HUES48 (cell line): Measurements from ENCODE around the gene AGPS.
A peak's percentile ranks its signal among the peaks of the same experiment; 100 is the strongest.
"Not testable (repeated sequence)": the region's sequence is repeated elsewhere in the genome, so short reads cannot be mapped to it uniquely, and the experiment has no call there.

ENCODE experiments used
- H3K27ac ChIP-seq: one replicate; pipeline ENCODE4 v1.7.0; 2013; ENCODE audit warnings: low read depth, low read length, inconsistent platforms
- H3K27me3 ChIP-seq: 2 replicates; pipeline ENCODE4 v1.6.1; 2013; ENCODE audit warnings: mild to moderate bottlenecking, low read length; ENCODE audit not compliant: control insufficient read depth, insufficient read depth
- H3K36me3 ChIP-seq: 2 replicates; pipeline ENCODE4 v1.6.1; 2013; ENCODE audit warnings: low read length; ENCODE audit not compliant: control insufficient read depth, insufficient read depth
- H3K4me1 ChIP-seq: 2 replicates; pipeline ENCODE4 v1.6.1; 2013; ENCODE audit warnings: mild to moderate bottlenecking, low read length; ENCODE audit not compliant: control insufficient read depth, insufficient read depth
- H3K4me3 ChIP-seq: 2 replicates; pipeline ENCODE4 v1.5.1; 2013; ENCODE audit warnings: mild to moderate bottlenecking, low read depth, low read length
- H3K9ac ChIP-seq: 2 replicates; pipeline ENCODE4 v1.6.1; 2013; ENCODE audit warnings: mild to moderate bottlenecking, low read depth, low read length, moderate library complexity
- H3K9me3 ChIP-seq: 2 replicates; pipeline ENCODE4 v1.6.1; 2013; ENCODE audit warnings: low read length; ENCODE audit not compliant: control insufficient read depth, insufficient read depth

AGPS gene

GRCh38 chr2:177392373-177393202, at the start of gene AGPS:
Gene AGPS, plus strand, starts transcription at chr2:177392773. Its CDS starts 17 bp downstream, at chr2:177392790.
- Histone ChIP-seq H3K9ac (peak within 1 kb of the TSS; percentile 83), H3K4me1 (peaks cover 28% of the 10 kb centered on the region), H3K9me3 (no peaks in the 10 kb centered on the region), H3K27ac (peak within 1 kb of the TSS; percentile 39), H3K36me3 (no peaks in the 10 kb centered on the region), H3K4me3 (peak within 1 kb of the TSS; percentile 96), H3K27me3 (no peaks in the 10 kb centered on the region)

- H3K4me1 ChIP-seq = no peaks in the 10 kb centered on the region
- H3K27ac ChIP-seq = no peak overlapping the region
- H3K27me3 ChIP-seq = no peaks in the 10 kb centered on the region
- no peak overlapping the region for H3K4me3 ChIP-seq
- no peak overlapping the region for H3K9ac ChIP-seq
- no peaks in the 10 kb centered on the region for H3K36me3 ChIP-seq
- H3K9me3 ChIP-seq = no peaks in the 10 kb centered on the region
These were observed 48.8 kb upstream of the AGPS start for GRCh38 chr2:177343773-177344172.

- no peaks in the 10 kb centered on the region for H3K27me3 ChIP-seq
- H3K9ac ChIP-seq = no peak overlapping the region
- H3K4me3 ChIP-seq = no peak overlapping the region
- H3K36me3 ChIP-seq = no peaks in the 10 kb centered on the region
- H3K27ac ChIP-seq = no peak overlapping the region
- H3K9me3 ChIP-seq = no peaks in the 10 kb centered on the region
- H3K4me1 ChIP-seq = no peaks in the 10 kb centered on the region
These were observed 48.3 kb upstream of the AGPS start for GRCh38 chr2:177344316-177344715.

- H3K36me3 ChIP-seq = no peaks in the 10 kb centered on the region
- H3K27ac ChIP-seq = no peak overlapping the region
- H3K4me3 ChIP-seq = no peak overlapping the region
- H3K9ac ChIP-seq = no peak overlapping the region
- H3K4me1 ChIP-seq = no peaks in the 10 kb centered on the region
- no peaks in the 10 kb centered on the region for H3K27me3 ChIP-seq
- no peaks in the 10 kb centered on the region for H3K9me3 ChIP-seq
These were observed 46.4 kb upstream of the AGPS start for GRCh38 chr2:177346192-177346591.

GRCh38 chr2:177347570-177347969, 45.0 kb upstream of the AGPS start:
- no peak overlapping the region for H3K9ac ChIP-seq
- H3K9me3 ChIP-seq = no peaks in the 10 kb centered on the region
- H3K36me3 ChIP-seq = no peaks in the 10 kb centered on the region
- no peak overlapping the region for H3K27ac ChIP-seq
- H3K4me1 ChIP-seq = no peaks in the 10 kb centered on the region
- H3K27me3 ChIP-seq = no peaks in the 10 kb centered on the region
- H3K4me3 ChIP-seq = no peak overlapping the region

- Histone ChIP-seq H3K4me3 (no peak overlapping the region), H3K9ac (no peak overlapping the region), H3K27ac (no peak overlapping the region), H3K4me1 (no peaks in the 10 kb centered on the region), H3K9me3 (no peaks in the 10 kb centered on the region), H3K36me3 (no peaks in the 10 kb centered on the region), H3K27me3 (no peaks in the 10 kb centered on the region)
These were observed 44.4 kb upstream of the AGPS start for GRCh38 chr2:177348118-177348654.

GRCh38 chr2:177348733-177349693, 43.6 kb upstream of the AGPS start:
- H3K9ac ChIP-seq = no peak overlapping the region
- H3K36me3 ChIP-seq = no peaks in the 10 kb centered on the region
- H3K9me3 ChIP-seq = no peaks in the 10 kb centered on the region
- H3K4me3 ChIP-seq = no peak overlapping the region
- H3K4me1 ChIP-seq = no peaks in the 10 kb centered on the region
- no peak overlapping the region for H3K27ac ChIP-seq
- no peaks in the 10 kb centered on the region for H3K27me3 ChIP-seq

- not testable (repeated sequence) for H3K27ac ChIP-seq, H3K9me3 ChIP-seq, H3K4me3 ChIP-seq, H3K36me3 ChIP-seq, H3K9ac ChIP-seq, H3K4me1 ChIP-seq, H3K27me3 ChIP-seq
These were observed 41.9 kb upstream of the AGPS start for GRCh38 chr2:177350624-177351023.

GRCh38 chr2:177351121-177351520, 41.5 kb upstream of the AGPS start:
- H3K27me3 ChIP-seq, H3K4me1 ChIP-seq, H3K27ac ChIP-seq, H3K4me3 ChIP-seq, H3K9ac ChIP-seq, H3K9me3 ChIP-seq, H3K36me3 ChIP-seq: not testable (repeated sequence)

GRCh38 chr2:177352441-177353186, 40.0 kb upstream of the AGPS start:
- Histone ChIP-seq H3K27ac (no peak overlapping the region), H3K27me3 (no peaks in the 10 kb centered on the region), H3K4me3 (no peak overlapping the region), H3K9me3 (no peaks in the 10 kb centered on the region), H3K9ac (no peak overlapping the region), H3K4me1 (no peaks in the 10 kb centered on the region), H3K36me3 (no peaks in the 10 kb centered on the region)
